ENCODE results near the gene CCNF.

The CCNF gene

DNA sequence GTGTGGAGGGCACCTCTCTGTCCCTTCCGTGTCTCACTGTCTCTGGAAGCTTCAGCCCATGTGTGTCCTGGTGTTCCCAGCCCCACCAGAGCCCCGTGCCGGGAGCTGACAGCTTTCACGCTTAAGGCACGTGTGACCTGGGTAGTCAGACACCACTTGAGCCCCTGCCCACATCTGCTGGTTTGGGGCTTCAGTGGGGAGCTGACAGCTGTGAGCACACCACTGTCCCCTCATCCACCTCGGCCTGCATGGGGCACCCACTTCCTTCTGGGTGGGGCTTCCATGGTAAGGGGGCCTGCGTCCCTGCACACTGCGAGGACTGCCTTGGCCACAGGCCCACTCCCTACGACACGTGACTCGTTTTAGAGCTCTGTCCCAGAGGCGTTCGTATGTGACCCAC, 28.0 kb downstream of the CCNF start:
- DNase-seq (ENCODE audit: low spot score), result no peak

- no peak for DNase-seq (ENCODE audit: low spot score)
These were observed 28.7 kb downstream of the CCNF start for GRCh38 chr16:2457946-2458345.

GRCh38 chr16:2458887-2459646, 29.8 kb downstream of the CCNF start:
- no peak for DNase-seq (ENCODE audit: low spot score)

GRCh38 chr16:2459647-2460390, 30.6 kb downstream of the CCNF start, which contains the start of gene TEDC2:
Gene TEDC2, plus strand, starts transcription at chr16:2460109. Its CDS starts 36 bp downstream, at chr16:2460145.
- peak; percentile 96 for DNase-seq (ENCODE audit: low spot score)

DNA sequence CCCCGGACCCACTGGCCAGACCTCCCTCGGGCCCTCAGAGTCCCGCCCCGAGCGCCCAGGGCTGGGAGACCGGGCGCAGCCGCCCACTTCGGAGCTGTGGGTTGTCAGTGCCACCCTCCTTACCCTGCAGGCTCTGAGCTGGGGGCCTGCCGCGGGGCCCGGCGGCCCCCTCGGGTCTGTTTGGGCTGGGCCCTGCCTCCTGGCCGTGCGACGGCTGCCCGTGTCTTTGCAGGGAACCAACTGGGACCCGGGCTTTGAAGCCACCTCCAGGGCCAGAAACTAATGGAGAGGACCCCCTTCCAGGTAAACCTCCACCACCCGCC, 31.1 kb downstream of the CCNF start:
- no peak for DNase-seq (ENCODE audit: low spot score)

GRCh38 chr16:2460916-2461315, 31.7 kb downstream of the CCNF start:
- no peak for DNase-seq (ENCODE audit: low spot score)

- no peak for DNase-seq (ENCODE audit: low spot score)
These were observed 33.0 kb downstream of the CCNF start for GRCh38 chr16:2462031-2462866.

DNA sequence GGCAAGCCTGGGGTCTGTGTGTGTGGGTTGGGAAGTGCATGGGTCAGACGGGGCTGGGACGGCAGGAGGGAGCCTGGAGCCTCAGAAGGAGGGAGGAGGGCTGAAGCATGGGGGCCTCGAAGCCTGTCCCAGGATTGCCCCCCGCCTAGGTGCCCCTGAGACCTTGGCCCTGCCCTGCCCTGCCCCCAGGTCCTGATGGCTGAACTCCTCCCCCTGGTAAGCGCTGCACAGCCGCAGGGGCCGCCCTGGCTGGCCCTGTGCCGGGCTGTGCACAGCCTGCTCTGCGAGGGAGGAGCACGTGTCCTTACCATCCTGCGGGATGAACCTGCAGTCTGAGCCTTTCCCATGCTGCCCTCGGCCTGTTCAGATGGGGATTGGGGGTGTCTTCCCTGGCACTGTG, 35.1 kb downstream of the CCNF start:
- no peak for DNase-seq (ENCODE audit: low spot score)

DNA sequence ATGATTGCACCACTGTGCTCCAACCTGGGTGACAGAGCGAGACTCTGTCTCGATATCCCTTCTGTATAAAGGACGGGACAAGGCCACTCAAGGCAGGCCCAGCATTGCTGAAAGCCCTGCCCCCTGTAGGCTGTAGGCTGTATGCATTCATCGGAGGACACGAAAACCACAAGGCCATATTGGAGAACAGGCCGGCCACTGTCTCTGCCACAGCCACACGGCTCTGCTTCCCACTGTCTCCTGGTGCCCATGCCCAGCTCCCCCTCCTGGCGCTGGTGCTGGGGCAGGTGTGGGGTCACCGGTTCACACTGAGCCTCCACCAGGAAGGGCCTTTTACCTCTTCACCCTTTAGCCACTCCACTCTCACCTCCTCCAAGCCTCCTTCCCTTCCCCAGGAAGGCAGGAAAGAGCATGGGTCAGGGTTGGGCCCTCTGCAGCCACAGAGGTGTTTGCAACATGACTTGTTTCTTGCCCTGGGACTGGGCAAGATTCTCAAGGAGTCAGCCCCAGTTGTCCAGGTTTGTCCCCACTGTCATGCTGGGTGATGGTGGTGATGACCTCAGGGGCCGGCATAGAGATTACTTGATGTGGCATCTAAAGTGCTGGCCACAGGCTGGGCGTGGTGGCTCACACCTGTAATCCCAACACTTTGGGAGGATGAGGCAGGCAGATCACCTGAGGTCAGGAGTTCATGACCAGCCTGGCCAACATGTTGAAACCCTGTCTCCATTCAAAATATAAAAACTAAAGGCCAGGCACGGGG, 36.6 kb downstream of the CCNF start:
- DNase-seq (ENCODE audit: low spot score), result no peak

GRCh38 chr16:2466667-2467527, 37.6 kb downstream of the CCNF start:
- no peak for DNase-seq (ENCODE audit: low spot score)

- DNase-seq (ENCODE audit: low spot score), result peak; percentile 73
These were observed 38.4 kb downstream of the CCNF start for GRCh38 chr16:2467528-2468232.

GRCh38 chr16:2468233-2468724, 39.0 kb downstream of the CCNF start:
- DNase-seq (ENCODE audit: low spot score), result no peak

GRCh38 chr16:2468725-2469398, 39.6 kb downstream of the CCNF start:
- no peak for DNase-seq (ENCODE audit: low spot score)

- no peak for DNase-seq (ENCODE audit: low spot score)
These were observed 40.4 kb downstream of the CCNF start for GRCh38 chr16:2469399-2470233.

- DNase-seq (ENCODE audit: low spot score), result no peak
These were observed 41.0 kb downstream of the CCNF start for GRCh38 chr16:2470234-2470601.

DNA sequence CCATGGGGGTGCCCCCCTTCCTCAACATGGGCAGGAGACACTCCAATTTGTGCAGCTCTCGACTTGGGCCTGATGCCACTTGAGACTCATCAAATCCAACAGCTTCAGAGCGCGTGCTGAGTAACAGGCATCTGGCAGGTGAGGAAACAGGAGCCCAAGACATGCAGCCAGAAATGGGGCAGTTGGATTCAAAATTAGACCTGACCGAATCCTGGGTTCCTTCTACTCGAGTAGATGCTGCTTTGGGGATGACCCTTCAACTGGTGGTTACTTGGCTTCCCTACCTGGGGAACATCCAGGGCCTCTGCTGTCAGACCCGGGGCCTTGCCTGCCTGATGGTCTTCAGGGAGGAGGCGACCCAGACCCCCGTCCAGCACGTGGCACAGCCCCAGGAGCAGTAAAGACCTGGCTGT, 41.4 kb downstream of the CCNF start:
- DNase-seq (ENCODE audit: low spot score), result no peak

- DNase-seq (ENCODE audit: low spot score), result no peak
These were observed 41.9 kb downstream of the CCNF start, which contains the start of gene NTN3 for GRCh38 chr16:2471016-2471652. Gene NTN3, plus strand, starts transcription at chr16:2471297. Its CDS starts 405 bp downstream, at chr16:2471702.

All from LoVo (cell line).